ENCODE data around the gene TIMM50. TPM values are rescaled to one million over a fixed set of nuclear protein-coding genes. Genes with fewer than 3 reads are reported as not detected.
"Not testable (repeated sequence)": the region's sequence is repeated elsewhere in the genome, so short reads cannot be mapped to it uniquely, and the experiment has no call there.

Gene TIMM50
- total RNA-seq, 2 donors from 2014 or later: 54.1 to 75.5 TPM

GRCh38 chr19:39445196-39446111 is 35.2 kb upstream of the TIMM50 start, which contains the start of gene SUPT5H:
SUPT5H (plus strand) TSS chr19:39445582; CDS start chr19:39445891, 309 bp downstream.
- Histone ChIP-seq H3K27ac (peak within 1 kb of the TSS; percentile 90 to 92), H3K27me3 (replicated peaks; ENCODE audit: insufficient read depth) (no peaks in the 10 kb centered on the region), H3K4me1 (replicated peaks) (peaks cover 11% of the 10 kb centered on the region), H3K4me3 (peak within 1 kb of the TSS; percentile 85 to 94), H3K36me3 (no peaks in the 10 kb centered on the region), H3K9me3 (no peaks in the 10 kb centered on the region)
- TF ChIP-seq CTCF (IDR thresholded peaks at IDR 0.05) (no peak), POLR2AphosphoS5 (IDR thresholded peaks at IDR 0.05) (peak; percentile 100), POLR2A (IDR thresholded peaks at IDR 0.05) (peak; percentile 94)
- peak; percentile 97 for DNase-seq (ENCODE audit: low spot score)
- under 1% methylated on average over 68 of the region's 68 CpGs for WGBS
- intact Hi-C loops (cut with DNase I): no loop called here

GRCh38 chr19:39446365-39447084 is 34.1 kb upstream of the TIMM50 start:
- no peak for DNase-seq (ENCODE audit: low spot score)
- Histone ChIP-seq H3K4me1 (replicated peaks) (peaks cover 11% of the 10 kb centered on the region), H3K9me3 (no peaks in the 10 kb centered on the region), H3K27me3 (replicated peaks; ENCODE audit: insufficient read depth) (no peaks in the 10 kb centered on the region), H3K36me3 (no peaks in the 10 kb centered on the region), H3K27ac (peak overlapping the region in 1 of 2 donors; percentile 92), H3K4me3 (peak overlapping the region; percentile 85 to 94)
- intact Hi-C loops (cut with DNase I): no loop called here
- TF ChIP-seq CTCF (IDR thresholded peaks at IDR 0.05) (no peak), POLR2AphosphoS5 (IDR thresholded peaks at IDR 0.05) (no peak), POLR2A (IDR thresholded peaks at IDR 0.05) (no peak)
- WGBS: 83% methylated on average over 16 of the region's 16 CpGs

- H3K36me3 ChIP-seq: no peaks in the 10 kb centered on the region
- H3K4me3 ChIP-seq: no peak overlapping the region
- no peak for TF ChIP-seq POLR2A (IDR thresholded peaks at IDR 0.05)
- no peak for TF ChIP-seq POLR2AphosphoS5 (IDR thresholded peaks at IDR 0.05)
- TF ChIP-seq CTCF (IDR thresholded peaks at IDR 0.05): no peak
- no peak for DNase-seq (ENCODE audit: low spot score)
- H3K27ac ChIP-seq: no peak overlapping the region
- no peaks in the 10 kb centered on the region for H3K27me3 ChIP-seq (replicated peaks; ENCODE audit: insufficient read depth)
- peaks cover 11% of the 10 kb centered on the region for H3K4me1 ChIP-seq (replicated peaks)
- intact Hi-C loops (cut with DNase I): no loop called here
- no peaks in the 10 kb centered on the region for H3K9me3 ChIP-seq
- 76% methylated on average over 3 of the region's 3 CpGs for WGBS
Measured at GRCh38 chr19:39448271-39448670, 32.4 kb upstream of the TIMM50 start.

GRCh38 chr19:39449116-39449797 is 31.4 kb upstream of the TIMM50 start:
- intact Hi-C loops (cut with DNase I): no loop called here
- no peak for DNase-seq (ENCODE audit: low spot score)
- TF ChIP-seq POLR2AphosphoS5 (IDR thresholded peaks at IDR 0.05): no peak
- no peak for TF ChIP-seq CTCF (IDR thresholded peaks at IDR 0.05)
- TF ChIP-seq POLR2A (IDR thresholded peaks at IDR 0.05): no peak
- no peak overlapping the region for H3K4me3 ChIP-seq
- H3K4me1 ChIP-seq (replicated peaks): peaks cover 11% of the 10 kb centered on the region
- H3K9me3 ChIP-seq: no peaks in the 10 kb centered on the region
- no peaks in the 10 kb centered on the region for H3K36me3 ChIP-seq
- no peaks in the 10 kb centered on the region for H3K27me3 ChIP-seq (replicated peaks; ENCODE audit: insufficient read depth)
- H3K27ac ChIP-seq: no peak overlapping the region
- WGBS: 72% methylated on average over 8 of the region's 8 CpGs

- H3K9me3 ChIP-seq; intact Hi-C loops (cut with DNase I); H3K27ac ChIP-seq; DNase-seq (ENCODE audit: low spot score); H3K36me3 ChIP-seq; H3K4me3 ChIP-seq; H3K27me3 ChIP-seq (replicated peaks; ENCODE audit: insufficient read depth): not testable (repeated sequence)
- H3K4me1 ChIP-seq (replicated peaks): peaks cover 11% of the 10 kb centered on the region
- 96% methylated on average over 8 of the region's 8 CpGs for WGBS
Measured at GRCh38 chr19:39451257-39451656, 29.4 kb upstream of the TIMM50 start.

Data from prostate gland (tissue), 2 donors.